A549 (cell line): ENCODE data around the gene SHISA6. TPM values are rescaled to one million over a fixed set of nuclear protein-coding genes. Genes with fewer than 3 reads are reported as not detected.

Experiments
- ATAC-seq, 2 experiments: fragments of 200-7000 bp in 1 of 2; fragments of >200 bp in 1 of 2; cut with Nextera tagmentation in 1 of 2; cut with Tn5 transposase in 1 of 2; 3 replicates each; pipeline versions ENCODE4 v1.8.0 to v1.9.1; 2018 to 2020; ENCODE audit warnings: mild to moderate bottlenecking in 1 of 2, moderate library complexity in 1 of 2
- CTCF ChIA-PET: fragments of 300-600 bp; sonication (Branson Sonifier 250); formaldehyde crosslinking; extraction: SDS; loops from one replicate; lab custom pipeline; 2021; ENCODE audit warnings: antibody characterized with exemption, inconsistent platforms; lab: Yijun Ruan, JAX
- POLR2A ChIA-PET: fragments of 350-600 bp; formaldehyde crosslinking; extraction: SDS; loops from one replicate; lab custom pipeline; 2021; ENCODE audit warnings: antibody characterized with exemption, inconsistent platforms; lab: Yijun Ruan, JAX
- DNase-seq, 2 experiments: peaks; one replicate each; pipeline versions ENCODE4 v3.0.0 to v3.0.0-alpha.2; 2011 to 2016; ENCODE audit warnings: low read depth in 1 of 2, low spot score in 1 of 2
- FAIRE-seq: peaks from 2 replicates; lab custom pipeline; 2011; peaks lifted over from hg19 to GRCh38; lab: Jason Lieb, UNC
- H3K27ac ChIP-seq, 2 experiments: fragments of >200 bp; sonication (Bioruptor Twin); formaldehyde crosslinking; 3 replicates each; pipeline ENCODE4 v1.5.1; 2016 to 2017
- H3K4me1 ChIP-seq: fragments of >200 bp; sonication (Bioruptor Twin); formaldehyde crosslinking; 3 replicates; pipeline ENCODE4 v1.6.1; 2016
- H3K4me2 ChIP-seq: fragments of >200 bp; sonication (Bioruptor Twin); formaldehyde crosslinking; 3 replicates; pipeline ENCODE4 v1.6.1; 2016
- H3K4me3 ChIP-seq: fragments of >200 bp; sonication (Bioruptor Twin); formaldehyde crosslinking; 3 replicates; pipeline ENCODE4 v1.5.1; 2016
- H3K9me3 ChIP-seq: fragments of >200 bp; sonication (Bioruptor Twin); formaldehyde crosslinking; 3 replicates; pipeline ENCODE4 v1.6.1; 2016
- BHLHE40 ChIP-seq: IDR thresholded peaks from 2 replicates; pipeline ENCODE4 v1.6.1; 2012; ENCODE audit warnings: low read depth, low read length, inconsistent platforms
- CBX8 ChIP-seq: fragments of 200-600 bp; sonication (generic); IDR thresholded peaks from 2 replicates; pipeline ENCODE4 v1.6.1; 2016
- CEBPB ChIP-seq, 2 experiments: fragments of >200 bp in 1 of 2; sonication (Bioruptor Twin) in 1 of 2; formaldehyde crosslinking in 1 of 2; IDR thresholded peaks; 2 replicates each; pipeline ENCODE4 v1.6.1; 2012 to 2016
- CHD4 ChIP-seq: fragments of 200-600 bp; sonication (generic); IDR thresholded peaks from 2 replicates; pipeline ENCODE4 v1.6.1; 2016; ENCODE audit warnings: antibody characterized with exemption, mild to moderate bottlenecking, borderline replicate concordance
- EHF ChIP-seq: fragments of 250-450 bp; sonication (Bioruptor Pico); IDR thresholded peaks from 2 replicates; pipeline ENCODE4 v1.5.0; 2020; ENCODE audit warnings: mild to moderate bottlenecking
- HEYL ChIP-seq: fragments of 250-450 bp; sonication (Bioruptor Pico); IDR thresholded peaks from 2 replicates; pipeline ENCODE4 v1.8.0; 2021; ENCODE audit warnings: mild to moderate bottlenecking, moderate library complexity
- KDM1A ChIP-seq: fragments of 200-600 bp; sonication (generic); IDR thresholded peaks from 2 replicates; pipeline ENCODE4 v1.6.1; 2016; ENCODE audit warnings: low read depth, mild to moderate bottlenecking
- MAFK ChIP-seq: fragments of 450-650 bp; IDR thresholded peaks from 2 replicates; pipeline ENCODE4 v1.6.1; 2014; ENCODE audit not compliant: partially characterized antibody
- NR3C1 ChIP-seq: fragments of >200 bp; sonication (Bioruptor Twin); formaldehyde crosslinking; IDR thresholded peaks from 3 replicates; pipeline ENCODE4 v1.6.1; 2017
- RAD21 ChIP-seq, 2 experiments: fragments of >200 bp in 1 of 2; sonication (Bioruptor Twin) in 1 of 2; formaldehyde crosslinking in 1 of 2; IDR thresholded peaks in 1 of 2; conservative IDR thresholded peaks in 1 of 2; 2 replicates in 1 of 2; 3 replicates in 1 of 2; pipeline ENCODE4 v1.6.1; 2012 to 2018; ENCODE audit warnings: inconsistent platforms in 1 of 2
- RNF2 ChIP-seq: fragments of 200-600 bp; sonication (generic); IDR thresholded peaks from 2 replicates; pipeline ENCODE4 v1.6.1; 2016; ENCODE audit warnings: low read depth, mild to moderate bottlenecking, antibody characterized with exemption, moderate library complexity, borderline replicate concordance
- ZC3H11A ChIP-seq: fragments of 450-650 bp; IDR thresholded peaks from 2 replicates; pipeline ENCODE4 v1.6.1; 2014; ENCODE audit warnings: antibody characterized with exemption, mild to moderate bottlenecking
- ZSCAN20 ChIP-seq: fragments of 250-450 bp; sonication (Bioruptor Pico); IDR thresholded peaks from 2 replicates; pipeline ENCODE4 v1.8.0; 2022; ENCODE audit warnings: mild to moderate bottlenecking, moderate library complexity
- WGBS: methylation state at CpG from one replicate; pipeline ENCODE4 v1.1.6; 2017; ENCODE audit errors: missing lambda C conversion rate; 5-methylcytosine and 5-hydroxymethylcytosine counted together
- polyA plus RNA-seq, 4 experiments: library from polyadenylated mRNA; depleted of rRNA in 3 of 4; stranded (reverse); fragments of >200 nt; fragmentation: RNase III in 1 of 4; extraction: RNeasy Plus Mini Kit Qiagen cat#74134 plus additional on column Dnase treatment in 1 of 4; gene quantifications; 2 replicates in 3 of 4; 3 replicates in 1 of 4; pipeline ENCODE4 v1.2.3, GENCODE V29; 2011 to 2017
- TF ChIP-seq, protein P1 (sequence below): fragments of >200 bp; sonication (Bioruptor Twin); formaldehyde crosslinking; IDR thresholded peaks from 2 replicates; pipeline ENCODE4 v1.6.1; 2016
- TF ChIP-seq, protein P2 (sequence below): fragments of 250-450 bp; sonication (Bioruptor Pico); IDR thresholded peaks from 2 replicates; pipeline ENCODE4 v1.5.0; 2021; ENCODE audit warnings: mild to moderate bottlenecking, moderate library complexity, borderline replicate concordance
- TF ChIP-seq, protein P3 (sequence below): IDR thresholded peaks from 2 replicates; pipeline ENCODE4 v1.6.1; 2012

The SHISA6 gene
- polyA plus RNA-seq, 2 of the 4 experiments (the other 2 are of a cell fraction), result not detected

DNA sequence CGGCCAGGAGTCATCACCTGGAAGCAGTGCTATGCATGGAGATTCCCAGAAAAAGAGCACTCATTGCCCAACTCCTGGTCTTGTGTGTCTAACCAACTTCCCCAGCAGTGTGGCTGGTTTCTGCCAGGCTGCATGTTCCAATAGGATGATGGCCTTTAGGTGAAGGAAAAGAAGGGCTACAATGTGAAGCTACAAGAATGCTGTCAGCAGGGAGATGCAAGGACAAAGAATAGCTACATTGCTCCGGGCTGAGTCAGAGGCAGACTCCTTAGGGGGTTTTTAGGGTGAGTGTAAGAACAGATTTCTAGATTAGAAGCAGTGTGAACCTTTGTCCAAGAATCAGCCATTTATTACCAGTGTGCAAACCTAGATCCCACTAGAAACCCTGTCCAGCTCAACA, 294.2 kb downstream of the SHISA6 start:
- no peaks in the 10 kb centered on the region for H3K4me1 ChIP-seq
- no peak overlapping the region for H3K4me2 ChIP-seq
- ATAC-seq (no peak), FAIRE-seq (no peak), DNase-seq (no peak)
- no peaks in the 10 kb centered on the region for H3K9me3 ChIP-seq
- WGBS, result 0% methylated on average over 2 of the region's 2 CpGs
- TF ChIP-seq BHLHE40 (no peak), MAFK (no peak), EHF (CRISPR knock-in tag) (no peak)
- TF ChIP-seq, protein P1, sequence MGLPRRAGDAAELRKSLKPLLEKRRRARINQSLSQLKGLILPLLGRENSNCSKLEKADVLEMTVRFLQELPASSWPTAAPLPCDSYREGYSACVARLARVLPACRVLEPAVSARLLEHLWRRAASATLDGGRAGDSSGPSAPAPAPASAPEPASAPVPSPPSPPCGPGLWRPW, result no peak
- TF ChIP-seq, protein P2, sequence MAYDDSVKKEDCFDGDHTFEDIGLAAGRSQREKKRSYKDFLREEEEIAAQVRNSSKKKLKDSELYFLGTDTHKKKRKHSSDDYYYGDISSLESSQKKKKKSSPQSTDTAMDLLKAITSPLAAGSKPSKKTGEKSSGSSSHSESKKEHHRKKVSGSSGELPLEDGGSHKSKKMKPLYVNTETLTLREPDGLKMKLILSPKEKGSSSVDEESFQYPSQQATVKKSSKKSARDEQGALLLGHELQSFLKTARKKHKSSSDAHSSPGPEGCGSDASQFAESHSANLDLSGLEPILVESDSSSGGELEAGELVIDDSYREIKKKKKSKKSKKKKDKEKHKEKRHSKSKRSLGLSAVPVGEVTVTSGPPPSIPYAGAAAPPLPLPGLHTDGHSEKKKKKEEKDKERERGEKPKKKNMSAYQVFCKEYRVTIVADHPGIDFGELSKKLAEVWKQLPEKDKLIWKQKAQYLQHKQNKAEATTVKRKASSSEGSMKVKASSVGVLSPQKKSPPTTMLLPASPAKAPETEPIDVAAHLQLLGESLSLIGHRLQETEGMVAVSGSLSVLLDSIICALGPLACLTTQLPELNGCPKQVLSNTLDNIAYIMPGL (CRISPR knock-in tag), result no peak
- no peak overlapping the region for H3K27ac ChIP-seq
- ChIA-PET CTCF (interaction anchor here (1.7 to 2.0 kb wide), 2 partner anchors 9 to 25 kb away, joined by 4 to 7 read pairs; no protein-coding TSS in a partner anchor), POLR2A (no interaction called here)
- no peak overlapping the region for H3K4me3 ChIP-seq

DNA sequence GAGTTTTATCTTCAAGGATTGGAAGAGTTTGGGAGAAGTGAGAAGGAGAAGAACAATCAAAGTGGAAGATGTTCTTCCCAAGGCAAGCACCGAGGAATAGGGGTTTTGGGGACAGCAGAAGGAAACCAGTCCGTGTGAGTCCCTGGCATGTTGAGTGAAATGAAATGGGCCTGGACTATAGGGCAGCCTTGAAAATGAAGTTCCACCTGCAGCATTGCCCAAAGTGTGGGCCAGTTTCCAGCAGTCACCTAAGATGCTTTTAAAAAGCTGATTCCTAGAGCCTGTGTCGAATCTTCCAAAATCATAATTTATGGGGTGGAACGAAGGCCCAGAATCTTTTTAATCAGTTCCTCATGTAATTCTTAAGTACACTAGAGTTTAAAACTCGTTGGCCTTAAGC, 297.4 kb downstream of the SHISA6 start:
- ATAC-seq, result no peak
- FAIRE-seq, result no peak
- POLR2A ChIA-PET, result no interaction called here
- Histone ChIP-seq H3K4me3 (no peak overlapping the region), H3K27ac (no peak overlapping the region), H3K9me3 (peaks cover 3% of the 10 kb centered on the region; the same call in 1 of the 3 replicates), H3K4me2 (no peak overlapping the region)
- TF ChIP-seq RNF2, result no peak
- no peak for TF ChIP-seq NR3C1
- no peak for TF ChIP-seq ZC3H11A
- no peak for TF ChIP-seq RAD21 (conservative IDR thresholded peaks at IDR 0.05 in 1 of 2, IDR thresholded peaks at IDR 0.05 in 1 of 2)
- no peak for TF ChIP-seq MAFK
- TF ChIP-seq, all 56 proteins: peak for 0
- 2% methylated on average over 5 of the region's 5 CpGs for WGBS
- H3K4me1 ChIP-seq, result no peaks in the 10 kb centered on the region
- CTCF ChIA-PET, result no interaction called here
- no peak for DNase-seq

DNA sequence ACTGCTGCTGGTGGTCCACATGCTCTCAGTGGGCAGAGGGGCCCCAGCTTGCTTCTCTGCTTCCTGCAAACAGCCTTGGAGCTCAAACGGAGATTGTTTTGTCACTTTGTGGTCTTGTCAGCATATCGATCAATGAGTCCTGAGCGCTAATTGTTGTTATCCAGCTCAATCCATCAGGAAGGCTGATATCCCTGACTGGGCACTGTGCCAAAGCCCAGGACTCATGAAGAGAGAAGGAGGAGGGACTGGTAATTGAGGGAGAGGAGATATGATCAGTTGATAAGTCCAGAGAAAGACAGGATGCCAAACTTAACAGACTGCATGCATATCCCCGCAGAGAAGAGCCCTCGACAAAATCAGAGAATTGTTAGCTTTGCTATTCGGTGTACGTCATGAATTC, 298.6 kb downstream of the SHISA6 start:
- Histone ChIP-seq H3K4me3 (no peak overlapping the region), H3K4me2 (no peak overlapping the region)
- no peak for DNase-seq
- CTCF ChIA-PET, result interaction anchor here (0.6 kb wide), 1 partner anchor 103 kb away, joined by 3 read pairs; no protein-coding TSS in a partner anchor
- no peak for TF ChIP-seq HEYL (CRISPR knock-in tag)
- no peak for TF ChIP-seq CHD4
- no peak for TF ChIP-seq NR3C1
- TF ChIP-seq BHLHE40, result no peak
- TF ChIP-seq ZSCAN20 (CRISPR knock-in tag), result no peak
- TF ChIP-seq, protein P3, sequence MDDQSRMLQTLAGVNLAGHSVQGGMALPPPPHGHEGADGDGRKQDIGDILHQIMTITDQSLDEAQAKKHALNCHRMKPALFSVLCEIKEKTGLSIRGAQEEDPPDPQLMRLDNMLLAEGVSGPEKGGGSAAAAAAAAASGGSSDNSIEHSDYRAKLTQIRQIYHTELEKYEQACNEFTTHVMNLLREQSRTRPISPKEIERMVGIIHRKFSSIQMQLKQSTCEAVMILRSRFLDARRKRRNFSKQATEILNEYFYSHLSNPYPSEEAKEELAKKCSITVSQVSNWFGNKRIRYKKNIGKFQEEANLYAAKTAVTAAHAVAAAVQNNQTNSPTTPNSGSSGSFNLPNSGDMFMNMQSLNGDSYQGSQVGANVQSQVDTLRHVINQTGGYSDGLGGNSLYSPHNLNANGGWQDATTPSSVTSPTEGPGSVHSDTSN, result no peak
- TF ChIP-seq CEBPB (IDR thresholded peaks at IDR 0.05), result no peak
- TF ChIP-seq CBX8, result no peak
- no peak for TF ChIP-seq KDM1A
- TF ChIP-seq RAD21 (conservative IDR thresholded peaks at IDR 0.05 in 1 of 2, IDR thresholded peaks at IDR 0.05 in 1 of 2), result no peak
- TF ChIP-seq, all 56 proteins: peak for 0
- no peak overlapping the region for H3K27ac ChIP-seq
- POLR2A ChIA-PET, result no interaction called here
- ATAC-seq (no peak), FAIRE-seq (no peak)
- no peaks in the 10 kb centered on the region for H3K4me1 ChIP-seq
- H3K9me3 ChIP-seq, result peaks cover 3% of the 10 kb centered on the region; the same call in 1 of the 3 replicates
- 35% methylated on average over 7 of the region's 7 CpGs for WGBS

DNA sequence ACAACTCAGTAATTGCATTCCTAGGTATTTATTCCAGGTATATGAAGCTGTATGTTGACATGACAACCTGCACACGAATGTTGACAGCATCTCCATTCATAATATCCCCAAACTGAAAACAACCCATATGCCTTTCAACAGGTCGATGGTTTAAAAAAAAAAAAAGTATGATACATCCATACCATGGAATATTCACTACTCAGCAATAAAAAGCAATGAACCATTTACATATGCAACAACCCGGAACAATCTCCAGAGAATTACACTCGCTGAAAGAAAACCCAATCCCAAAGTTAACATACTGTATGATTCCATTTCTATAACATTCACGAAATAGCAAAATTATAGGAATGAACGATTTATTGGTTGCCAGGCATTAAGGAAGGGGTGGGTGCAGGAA, 304.0 kb downstream of the SHISA6 start:
- DNase-seq, result no peak
- 12% methylated on average over 6 of the region's 6 CpGs for WGBS
- FAIRE-seq, result no peak
- TF ChIP-seq MAFK (peak; percentile 60), ZSCAN20 (CRISPR knock-in tag) (no peak)
- H3K4me3 ChIP-seq, result no peak overlapping the region
- ChIA-PET POLR2A (no interaction called here), CTCF (interaction anchor here (0.6 kb wide), 1 partner anchor 941 kb away, joined by 4 read pairs; no protein-coding TSS in a partner anchor)
- H3K9me3 ChIP-seq, result peaks cover 3% of the 10 kb centered on the region; the same call in 1 of the 3 replicates
- no peaks in the 10 kb centered on the region for H3K4me1 ChIP-seq
- H3K4me2 ChIP-seq, result no peak overlapping the region
- no peak for ATAC-seq
- H3K27ac ChIP-seq, result no peak overlapping the region
